IPS-18c (cell line): ENCODE results near the gene DCHS1.
A peak's percentile ranks its signal among the peaks of the same experiment; 100 is the strongest.

Experiments
- H3K4me3 ChIP-seq: 2 replicates; pipeline ENCODE4 v1.7.0; 2013; ENCODE audit warnings: low read depth, mild to moderate bottlenecking, low read length, moderate library complexity; ENCODE audit not compliant: insufficient read depth
- H3K9me3 ChIP-seq: one replicate; pipeline ENCODE4 v1.6.1; 2013; ENCODE audit warnings: mild to moderate bottlenecking, low read length, moderate library complexity; ENCODE audit not compliant: control insufficient read depth, insufficient read depth

The DCHS1 gene

GRCh38 chr11:6610591-6610990 lies 45.0 kb downstream of the DCHS1 start:
- Histone ChIP-seq H3K9me3 (no peaks in the 10 kb centered on the region), H3K4me3 (no peak overlapping the region)

DNA sequence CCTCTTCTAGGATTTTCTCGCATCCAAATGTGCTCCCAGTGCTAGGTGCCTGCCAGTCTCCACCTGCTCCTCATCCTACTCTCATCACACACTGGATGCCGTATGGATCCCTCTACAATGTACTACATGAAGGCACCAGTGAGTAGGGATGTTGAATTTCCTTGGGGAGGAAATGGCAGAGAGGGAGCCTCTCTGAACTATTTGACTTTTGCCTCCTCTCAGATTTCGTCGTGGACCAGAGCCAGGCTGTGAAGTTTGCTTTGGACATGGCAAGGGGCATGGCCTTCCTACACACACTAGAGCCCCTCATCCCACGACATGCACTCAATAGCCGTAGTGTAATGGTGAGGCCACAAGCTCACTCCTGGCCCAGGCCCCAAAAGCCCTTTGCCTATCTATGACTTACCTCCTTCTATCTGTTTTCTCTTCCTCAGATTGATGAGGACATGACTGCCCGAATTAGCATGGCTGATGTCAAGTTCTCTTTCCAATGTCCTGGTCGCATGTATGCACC lies 46.0 kb downstream of the DCHS1 start:
- no peak overlapping the region for H3K4me3 ChIP-seq
- no peaks in the 10 kb centered on the region for H3K9me3 ChIP-seq

DNA sequence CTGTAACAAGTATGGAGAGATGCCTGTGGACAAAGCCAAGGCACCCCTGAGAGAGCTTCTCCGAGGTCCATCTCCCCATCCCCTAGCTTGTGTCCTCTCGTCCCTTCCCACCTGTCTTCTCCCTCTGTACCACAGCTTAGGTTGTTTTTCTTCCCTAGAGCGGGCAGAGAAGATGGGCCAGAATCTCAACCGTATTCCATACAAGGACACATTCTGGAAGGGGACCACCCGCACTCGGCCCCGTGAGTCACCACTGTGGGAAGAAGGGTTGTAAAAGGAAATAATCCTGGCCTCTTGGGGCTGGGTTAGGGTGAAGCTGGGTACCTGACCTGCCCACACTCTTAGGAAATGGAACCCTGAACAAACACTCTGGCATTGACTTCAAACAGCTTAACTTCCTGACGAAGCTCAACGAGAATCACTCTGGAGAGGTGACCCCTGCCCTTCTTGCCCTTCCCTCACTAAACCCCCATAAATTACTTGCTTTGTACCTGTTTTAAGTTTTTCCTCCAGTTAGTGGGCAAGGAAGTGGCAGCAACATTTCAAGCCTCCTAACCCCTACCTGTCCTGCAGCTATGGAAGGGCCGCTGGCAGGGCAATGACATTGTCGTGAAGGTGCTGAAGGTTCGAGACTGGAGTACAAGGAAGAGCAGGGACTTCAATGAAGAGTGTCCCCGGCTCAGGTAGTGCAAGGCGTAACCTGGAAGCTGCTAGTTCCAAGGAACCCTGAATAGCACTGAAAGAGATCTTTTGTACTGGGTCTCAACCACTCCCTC lies 46.7 kb downstream of the DCHS1 start:
- no peaks in the 10 kb centered on the region for H3K9me3 ChIP-seq
- H3K4me3 ChIP-seq = no peak overlapping the region

DNA sequence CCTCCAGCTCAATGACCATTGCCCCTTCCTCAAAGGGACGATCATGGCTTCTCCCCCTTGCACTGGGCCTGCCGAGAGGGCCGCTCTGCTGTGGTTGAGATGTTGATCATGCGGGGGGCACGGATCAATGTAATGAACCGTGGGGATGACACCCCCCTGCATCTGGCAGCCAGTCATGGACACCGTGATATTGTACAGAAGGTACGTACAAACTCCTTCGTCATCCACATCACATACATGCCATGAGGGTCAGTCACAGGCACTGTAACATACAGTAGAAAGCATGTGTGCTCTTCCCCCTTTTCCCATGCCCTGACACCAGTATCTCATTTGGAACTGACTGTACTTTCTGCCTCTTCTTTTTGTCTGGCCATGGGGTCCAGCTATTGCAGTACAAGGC lies 47.6 kb downstream of the DCHS1 start:
- no peak overlapping the region for H3K4me3 ChIP-seq
- no peaks in the 10 kb centered on the region for H3K9me3 ChIP-seq

- no peaks in the 10 kb centered on the region for H3K9me3 ChIP-seq
- H3K4me3 ChIP-seq = no peak overlapping the region
Measured at GRCh38 chr11:6607190-6607795, 48.3 kb downstream of the DCHS1 start.

DNA sequence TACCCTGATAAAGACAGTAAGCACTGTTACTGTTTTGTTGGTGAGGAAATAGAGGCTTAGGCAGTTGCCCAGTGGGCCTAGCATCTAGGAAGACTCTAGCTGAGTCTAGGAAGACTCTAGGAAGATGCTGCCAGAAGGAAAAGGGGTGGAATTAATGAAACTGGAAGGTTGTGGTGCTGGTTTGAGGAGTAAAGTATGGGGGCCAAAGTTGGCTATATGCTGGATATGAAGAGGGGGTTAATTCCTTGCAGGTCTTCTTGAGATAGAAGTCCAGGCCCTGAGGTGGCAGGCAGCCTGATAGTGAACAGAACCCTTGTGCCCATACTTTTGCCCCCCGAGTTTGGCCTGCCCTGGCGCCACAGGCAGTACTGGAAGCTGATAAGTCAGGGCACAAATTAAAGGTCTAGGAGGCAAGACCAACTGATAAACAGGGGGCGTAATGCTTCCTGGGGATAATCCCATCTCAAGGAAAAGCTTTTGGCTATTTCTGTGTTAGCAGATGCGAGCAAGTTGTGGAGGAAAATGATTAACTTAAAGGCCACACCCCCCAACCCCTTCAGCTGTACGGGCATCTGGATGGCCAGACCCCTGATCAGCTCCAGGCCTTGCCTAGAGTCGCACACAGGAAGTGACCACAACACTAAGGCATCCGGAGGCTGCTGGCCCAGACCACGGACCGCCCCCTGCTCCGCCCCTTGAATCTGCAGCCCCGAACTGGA lies 49.0 kb downstream of the DCHS1 start:
- H3K4me3 ChIP-seq = peak overlapping the region; percentile 16; the same call in 1 of the 2 replicates
- H3K9me3 ChIP-seq = no peaks in the 10 kb centered on the region

DNA sequence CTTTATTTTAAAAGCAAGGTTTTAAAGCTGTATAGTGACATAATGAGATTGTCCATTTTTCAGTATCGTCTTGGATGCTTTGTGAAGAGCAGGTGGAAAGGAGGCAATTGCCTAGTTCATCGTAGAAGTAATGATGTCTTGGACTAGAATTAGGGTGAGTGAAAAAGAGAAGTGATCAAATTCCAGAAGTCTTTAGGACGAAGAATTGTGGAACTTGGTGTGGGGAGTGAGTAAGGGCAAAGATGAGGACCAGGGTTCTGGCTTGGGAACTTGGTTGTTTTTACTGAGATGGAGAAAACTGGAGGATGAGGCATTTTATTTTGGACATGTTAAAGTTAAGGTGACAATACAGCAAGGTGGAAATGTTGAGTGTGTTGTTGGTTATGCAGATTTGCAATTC lies 50.8 kb downstream of the DCHS1 start:
- no peaks in the 10 kb centered on the region for H3K9me3 ChIP-seq

DNA sequence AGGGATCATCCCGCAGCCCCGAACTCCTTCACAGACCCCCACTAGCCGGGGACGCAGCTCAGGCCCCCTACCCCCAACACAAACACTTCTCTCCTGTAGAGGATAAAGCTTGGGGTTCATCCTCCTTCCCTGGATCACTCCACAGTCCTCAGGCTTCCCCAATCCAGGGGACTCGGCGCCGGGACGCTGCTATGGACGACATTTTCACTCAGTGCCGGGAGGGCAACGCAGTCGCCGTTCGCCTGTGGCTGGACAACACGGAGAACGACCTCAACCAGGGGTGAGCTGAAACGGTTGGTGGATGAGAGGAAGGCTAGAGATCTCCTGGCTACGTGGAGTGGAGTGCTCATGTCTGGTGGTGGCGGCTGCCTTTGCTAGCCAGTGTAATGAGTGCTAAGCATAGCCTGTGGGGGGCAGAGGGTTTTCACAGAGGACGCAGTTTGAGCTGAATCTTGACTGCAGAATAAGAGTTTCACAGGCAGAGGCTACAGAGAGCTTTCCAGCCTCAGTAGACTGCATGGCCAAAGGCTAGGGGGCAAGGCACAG lies 51.5 kb downstream of the DCHS1 start:
- Histone ChIP-seq H3K4me3 (peak overlapping the region; percentile 96), H3K9me3 (no peaks in the 10 kb centered on the region)

More for the DNA sequence above, 50.8 kb downstream of the DCHS1 start:
- H3K4me3 ChIP-seq = peak overlapping the region; percentile 96

GRCh38 chr11:6603287-6604080 lies 52.1 kb downstream of the DCHS1 start, which contains the start of the genes ILK and RRP8:
Gene ILK (plus strand): TSS chr11:6603774. CDS start chr11:6604272, 498 bp downstream.
Gene RRP8 (minus strand): TSS chr11:6603616. CDS start chr11:6603502, 114 bp downstream.
- peak within 1 kb of the TSS; percentile 96 for H3K4me3 ChIP-seq

GRCh38 chr11:6602096-6602940 lies 53.3 kb downstream of the DCHS1 start:
- no peaks in the 10 kb centered on the region for H3K9me3 ChIP-seq
- H3K4me3 ChIP-seq = peak overlapping the region; percentile 96

More at GRCh38 chr11:6603287-6604080, 52.1 kb downstream of the DCHS1 start, which contains the start of the genes ILK and RRP8:
- H3K9me3 ChIP-seq = no peaks in the 10 kb centered on the region

DNA sequence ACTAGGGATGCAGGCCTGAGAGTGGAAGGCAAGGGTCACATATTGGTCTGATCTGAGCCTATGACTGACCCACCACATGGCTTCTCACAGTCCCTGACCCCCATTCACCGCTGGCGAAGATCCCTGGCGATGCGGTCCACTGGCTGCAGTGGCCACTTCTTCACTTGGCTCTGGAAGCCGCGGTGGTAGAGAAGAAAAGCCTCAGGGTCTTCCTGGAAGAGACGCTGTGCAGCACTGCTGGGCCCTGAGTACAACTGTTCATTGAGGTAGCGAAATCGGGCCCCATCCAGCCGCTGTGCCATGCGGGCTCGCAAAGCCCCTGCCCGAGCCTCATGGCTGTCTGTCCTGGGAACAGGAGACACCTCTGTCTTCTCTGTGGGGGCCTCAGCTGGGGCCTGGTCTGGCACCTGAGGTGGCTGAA lies 54.6 kb downstream of the DCHS1 start:
- no peak overlapping the region for H3K4me3 ChIP-seq
- no peaks in the 10 kb centered on the region for H3K9me3 ChIP-seq

- H3K9me3 ChIP-seq = no peaks in the 10 kb centered on the region
- no peak overlapping the region for H3K4me3 ChIP-seq
Measured at GRCh38 chr11:6599881-6600390, 55.7 kb downstream of the DCHS1 start.

DNA sequence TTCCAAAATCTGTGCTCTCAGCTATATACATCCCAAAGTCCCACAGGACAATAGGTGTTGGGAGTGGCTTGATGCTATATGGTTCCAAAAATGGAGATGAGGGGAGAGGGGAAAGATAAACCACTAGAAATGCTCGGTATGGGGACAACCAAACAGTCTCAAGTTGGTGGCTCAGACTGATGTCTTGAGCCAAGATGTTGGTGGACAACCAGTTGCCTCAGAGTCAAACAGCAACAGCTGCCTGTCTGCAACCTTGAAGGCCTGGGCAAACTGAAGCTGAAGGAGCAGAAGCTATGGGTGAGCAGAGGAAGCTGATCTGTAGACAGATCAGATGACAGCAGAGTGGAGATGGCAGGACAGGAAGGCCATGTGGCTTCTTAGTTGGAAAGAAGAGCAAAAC lies 56.2 kb downstream of the DCHS1 start:
- no peaks in the 10 kb centered on the region for H3K9me3 ChIP-seq
- H3K4me3 ChIP-seq = no peak overlapping the region

DNA sequence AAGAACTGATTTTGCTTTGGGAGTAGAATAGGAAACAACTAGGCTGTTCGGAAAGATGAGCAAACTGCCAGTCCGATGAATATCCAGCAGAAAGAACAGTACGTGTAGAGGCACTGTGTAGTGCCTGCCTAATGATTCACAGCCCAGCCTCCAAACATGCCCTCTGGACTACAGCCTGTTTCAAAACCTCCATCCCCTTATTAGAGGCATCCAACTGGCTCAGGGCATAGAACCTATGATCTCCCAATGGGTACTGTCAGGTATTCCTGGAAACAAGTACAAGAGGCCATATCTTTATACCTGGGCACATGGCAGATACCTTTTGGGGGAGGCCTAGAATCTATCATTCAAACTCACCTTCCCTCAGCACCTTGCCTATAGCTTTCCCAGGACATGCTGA lies 57.1 kb downstream of the DCHS1 start:
- no peaks in the 10 kb centered on the region for H3K9me3 ChIP-seq
- H3K4me3 ChIP-seq = no peak overlapping the region

GRCh38 chr11:6596239-6596877 lies 59.3 kb downstream of the DCHS1 start:
- Histone ChIP-seq H3K4me3 (no peak overlapping the region), H3K9me3 (no peaks in the 10 kb centered on the region)
